ENCODE results near the gene SYT15. TPM values are rescaled to one million over a fixed set of nuclear protein-coding genes. Genes with fewer than 3 reads are reported as not detected.

The SYT15 gene
- total and polyA plus RNA-seq, 2 of the 4 experiments (the other 2 are of a cell fraction) = 0.54 to 0.68 TPM

GRCh38 chr10:46553238-46554049 lies 25.5 kb upstream of the SYT15 start:
- Histone ChIP-seq H4K8ac (ENCODE audit: low read depth in 2 of 2, low read length in 2 of 2) (no peak overlapping the region), H3K56ac (ENCODE audit: extremely low read depth, insufficient read depth, low read length) (no peak overlapping the region), H3K9ac (ENCODE audit: low read depth, low read length) (no peak overlapping the region), H3K4me2 (ENCODE audit: low read depth, low read length) (no peak overlapping the region), H2BK15ac (ENCODE audit: low read depth, low read length) (no peak overlapping the region), H2AK9ac (replicated peaks; ENCODE audit: low read depth, low read length, poor library complexity) (no peak overlapping the region), H3K4ac (ENCODE audit: low read depth, low read length) (no peak overlapping the region), H2BK5ac (ENCODE audit: low read depth, low read length, poor library complexity, severe bottlenecking) (no peak overlapping the region), H3K9me1 (ENCODE audit: insufficient read depth, low read length) (no peaks in the 10 kb centered on the region; the same call in 1 of the 2 replicates), H3K27ac (ENCODE audit: insufficient read depth, low read length) (no peak overlapping the region), H3K23ac (ENCODE audit: low read depth, low read length) (no peak overlapping the region), H3K4me1 (ENCODE audit: control insufficient read depth, insufficient read depth, low read length) (no peaks in the 10 kb centered on the region; the same call in 1 of the 2 replicates), H4K5ac (ENCODE audit: low read depth, low read length) (no peak overlapping the region), H3K79me1 (ENCODE audit: low read depth in 1 of 2, low read length in 2 of 2) (no peaks in the 10 kb centered on the region), H3K14ac (replicated peaks; ENCODE audit: low read depth, low read length) (no peak overlapping the region), H3K18ac (ENCODE audit: low read depth, low read length) (no peak overlapping the region), H2BK20ac (ENCODE audit: low read depth, low read length) (no peak overlapping the region), H3K9me3 (ENCODE audit: control insufficient read depth, insufficient read depth, low read length) (no peaks in the 10 kb centered on the region), H3K4me3 (ENCODE audit: insufficient read depth, low read depth, low read length) (no peak overlapping the region), H4K20me1 (ENCODE audit: insufficient read depth, low read length) (no peaks in the 10 kb centered on the region), H3K36me3 (ENCODE audit: control insufficient read depth, insufficient read depth, low read length) (no peaks in the 10 kb centered on the region), H4K91ac (ENCODE audit: insufficient read depth, low read depth, low read length) (no peak overlapping the region), H3K27me3 (ENCODE audit: control insufficient read depth, insufficient read depth, low read length) (peaks cover 56% of the 10 kb centered on the region), H2AK5ac (ENCODE audit: low read depth, low read length) (no peak overlapping the region), H2BK120ac (ENCODE audit: low read depth, low read length) (no peak overlapping the region), H2AFZ (replicated peaks; ENCODE audit: low read length, poor library complexity) (no peak overlapping the region)
- TF ChIP-seq, protein P1, sequence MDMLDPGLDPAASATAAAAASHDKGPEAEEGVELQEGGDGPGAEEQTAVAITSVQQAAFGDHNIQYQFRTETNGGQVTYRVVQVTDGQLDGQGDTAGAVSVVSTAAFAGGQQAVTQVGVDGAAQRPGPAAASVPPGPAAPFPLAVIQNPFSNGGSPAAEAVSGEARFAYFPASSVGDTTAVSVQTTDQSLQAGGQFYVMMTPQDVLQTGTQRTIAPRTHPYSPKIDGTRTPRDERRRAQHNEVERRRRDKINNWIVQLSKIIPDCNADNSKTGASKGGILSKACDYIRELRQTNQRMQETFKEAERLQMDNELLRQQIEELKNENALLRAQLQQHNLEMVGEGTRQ (IDR thresholded peaks at IDR 0.05; ENCODE audit: low read depth, low read length) = no peak
- TF ChIP-seq CTCF (conservative IDR thresholded peaks at IDR 0.05; ENCODE audit: low read depth, low read length) = no peak
- TF ChIP-seq MAZ (IDR thresholded peaks at IDR 0.05; ENCODE audit: borderline replicate concordance, low read depth, low read length) = no peak
- TF ChIP-seq ELK1 (IDR thresholded peaks at IDR 0.05; ENCODE audit: borderline replicate concordance, low read depth, low read length) = no peak
- no peak for TF ChIP-seq SMC3 (IDR thresholded peaks at IDR 0.05; ENCODE audit: low read depth, low read length)
- in situ Hi-C loops (cut with MboI; ENCODE audit: low sequenced_read_pairs) = no loop called here
- intact Hi-C loops (cut with micrococcal nuclease) = no loop called here
- ChIA-PET POLR2A (ENCODE audit: unreplicated experiment) (no interaction called here), CTCF (no interaction called here)
- no TSS peak for BruUV-seq (replicated peaks)
- ATAC-seq (ENCODE audit: low read depth) = no peak
- 14% methylated on average over 1 of the region's 2 CpGs; no CpG with 5 or more reads in 1 of the 2 experiments for WGBS, 2 experiments (ENCODE audit: extremely low coverage in 2 of 2, insufficient read length in 1 of 2)
- dilution Hi-C loops (cut with HindIII; ENCODE audit: low sequenced_read_pairs, unreplicated experiment) = no loop called here
- no peak for DNase-seq

All from IMR-90 (cell line).